Activated gamma-delta T cell treated with anti-CD3 and anti-CD28 coated beads, Interleukin-2, amount 50 U/mL, for 16 hours (primary cell): Measurements from ENCODE around the gene SUN5.
"Not testable (repeated sequence)": the region's sequence is repeated elsewhere in the genome, so short reads cannot be mapped to it uniquely, and the experiment has no call there.

Experiments used
- DNase-seq: peaks from one replicate; pipeline ENCODE4 v3.0.0-alpha.2; 2020; ENCODE audit warnings: low read depth

SUN5 gene

DNA sequence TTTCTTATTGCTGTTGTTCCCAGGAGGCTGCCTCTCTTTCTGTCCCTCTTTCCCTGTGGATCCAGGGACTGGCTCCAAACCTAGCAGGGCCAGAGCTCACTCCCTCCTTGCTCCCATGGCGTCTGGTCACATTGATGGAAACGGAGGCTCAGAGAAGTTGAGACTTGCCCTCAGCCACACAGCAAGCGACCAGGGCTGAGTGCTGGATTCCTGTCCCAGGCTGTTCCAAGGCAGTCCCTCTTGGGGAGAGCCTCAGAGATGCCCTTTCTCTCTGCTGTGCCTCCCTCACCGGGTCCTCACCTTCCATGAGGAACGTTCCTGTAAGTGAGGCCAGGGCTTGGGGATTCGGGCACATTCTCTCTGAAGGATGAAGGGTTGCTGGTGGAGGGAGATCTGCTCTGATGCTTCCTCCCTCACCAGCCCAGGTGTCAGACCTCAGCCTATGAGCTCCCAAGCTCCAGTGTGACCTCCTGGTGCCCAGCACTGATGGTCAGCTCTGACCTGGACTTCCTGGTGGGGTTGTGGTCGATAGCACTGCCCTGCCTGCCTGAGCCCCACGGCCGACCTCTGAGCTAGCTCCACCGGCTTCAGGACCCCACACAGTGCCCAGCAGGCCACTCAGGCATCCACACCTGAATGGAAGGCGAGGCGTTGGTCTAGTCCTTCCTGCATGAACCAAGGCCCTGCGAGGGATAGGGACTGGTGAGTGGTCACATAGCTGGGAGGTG, 26.8 kb downstream of the SUN5 start:
- no peak for DNase-seq

DNA sequence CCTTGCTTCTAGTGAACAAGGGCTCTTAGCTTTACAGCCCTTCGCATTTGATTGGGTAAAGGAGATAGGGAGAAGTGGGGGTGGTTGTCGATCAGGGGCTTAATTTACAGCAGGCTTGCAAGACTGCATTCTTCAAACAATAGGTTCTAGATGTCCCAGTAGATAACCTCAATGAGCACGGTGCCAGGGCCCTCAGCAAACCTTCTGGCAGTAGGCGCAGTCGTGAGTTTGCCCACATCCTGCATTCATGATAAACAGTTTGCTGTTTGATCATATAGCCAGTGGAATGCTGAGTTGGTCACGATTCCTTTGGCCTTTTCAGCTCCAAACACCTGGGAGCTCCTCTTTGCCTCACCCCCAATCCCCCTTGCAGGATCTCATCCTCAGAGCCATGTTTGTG, 27.5 kb downstream of the SUN5 start:
- no peak for DNase-seq

DNA sequence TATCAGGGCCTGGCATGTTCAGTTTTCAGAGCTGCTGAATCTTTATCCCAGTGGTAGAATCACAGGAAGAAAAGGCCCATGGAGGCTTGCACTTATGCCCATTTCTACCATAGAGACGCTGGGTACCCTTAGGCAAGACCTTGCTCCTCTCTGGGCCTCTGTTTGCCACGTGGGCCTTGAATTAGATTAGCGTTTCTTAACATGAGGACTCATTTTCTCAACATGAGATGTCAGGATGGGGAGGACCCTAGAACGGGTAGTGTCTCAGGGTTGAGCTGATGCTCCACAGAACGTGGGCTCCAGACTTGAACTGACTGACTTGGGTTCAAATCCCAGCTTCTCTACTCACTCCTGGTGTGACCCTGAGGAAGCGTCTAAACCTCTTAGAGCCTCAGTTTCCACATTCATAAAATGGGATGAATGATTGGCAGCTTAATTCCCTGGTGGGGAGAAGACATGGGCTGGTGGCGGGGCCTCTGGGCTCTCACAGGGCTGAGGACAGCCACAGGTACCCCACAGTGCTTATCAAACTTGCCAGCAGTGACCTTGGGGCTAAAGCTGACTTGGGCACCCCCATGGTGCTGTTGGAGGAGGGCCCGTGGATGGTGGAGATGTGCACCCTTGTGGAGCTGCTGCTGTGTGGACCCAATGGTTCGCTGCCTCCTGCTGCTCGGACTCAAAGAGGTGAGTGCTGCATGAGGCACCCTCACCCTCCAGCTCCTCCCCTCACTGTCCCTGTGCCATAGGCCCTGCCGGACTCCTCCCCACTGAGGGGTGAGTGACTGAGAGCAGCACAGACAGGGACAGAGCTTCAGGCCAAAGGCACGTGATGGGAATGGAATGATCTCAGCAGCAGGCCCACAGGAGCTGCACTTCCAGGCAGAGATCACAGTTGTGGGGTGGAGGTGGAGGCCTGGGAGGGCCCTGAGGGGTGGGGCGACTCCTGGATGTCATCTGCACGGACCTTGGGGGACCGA, 28.2 kb downstream of the SUN5 start:
- no peak for DNase-seq

DNA sequence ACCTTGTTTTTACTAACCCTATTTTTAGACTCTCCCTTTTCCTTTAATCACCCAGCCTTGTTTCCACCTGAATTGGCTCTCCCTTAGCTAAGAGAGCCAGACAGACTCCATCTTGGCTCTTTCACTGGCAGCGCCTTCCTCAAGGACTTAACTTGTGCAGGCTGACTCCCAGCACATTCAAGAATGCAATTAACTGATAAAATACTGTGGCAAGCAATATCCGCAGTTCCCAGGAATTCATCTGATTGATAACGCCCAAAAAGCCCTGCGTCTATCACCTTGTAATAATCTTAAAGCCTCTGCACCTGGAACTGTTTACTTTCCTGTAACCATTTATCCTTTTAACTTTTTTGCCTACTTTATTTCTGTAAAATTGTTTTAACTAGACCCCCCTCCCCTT, 29.1 kb downstream of the SUN5 start:
- DNase-seq = not testable (repeated sequence)

DNA sequence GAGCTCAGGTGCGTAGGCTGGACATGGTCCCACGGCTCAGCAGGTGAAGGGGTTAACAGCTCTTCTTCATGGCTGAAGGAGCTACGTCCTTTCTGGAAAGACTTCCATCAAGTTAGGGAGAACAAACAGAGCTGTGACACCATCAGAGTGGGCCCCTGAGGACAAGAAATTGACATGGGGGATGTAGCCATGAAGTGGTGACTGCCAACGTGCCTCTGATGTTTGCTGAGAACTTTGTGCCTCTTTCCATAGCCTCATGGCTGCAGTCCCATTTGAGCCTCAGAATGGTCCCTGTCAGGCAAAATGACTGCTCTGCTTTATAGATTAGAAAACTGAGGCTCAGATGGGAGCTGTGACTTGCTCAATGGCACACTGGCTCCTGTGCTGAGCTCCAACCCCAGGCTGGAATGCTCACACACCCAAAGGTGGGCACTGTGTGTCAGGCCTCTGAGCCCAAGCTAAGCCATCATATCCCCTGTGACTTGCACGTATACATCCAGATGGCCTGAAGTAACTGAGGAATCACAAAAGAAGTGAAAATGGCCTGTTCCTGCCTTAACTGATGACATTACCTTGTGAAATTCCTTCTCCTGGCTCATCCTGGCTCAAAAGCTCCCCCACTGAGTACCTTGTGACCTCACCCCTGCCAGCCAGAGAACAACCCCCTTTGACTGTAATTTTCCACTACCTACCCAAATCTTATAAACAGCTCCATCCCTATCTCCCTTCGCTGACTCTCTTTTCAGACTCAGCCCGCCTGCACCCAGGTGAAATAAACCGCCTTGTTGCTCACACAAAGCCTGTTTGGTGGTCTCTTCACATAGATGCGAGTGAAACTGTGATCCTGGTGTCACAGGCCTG, 29.8 kb downstream of the SUN5 start:
- not testable (repeated sequence) for DNase-seq

DNA sequence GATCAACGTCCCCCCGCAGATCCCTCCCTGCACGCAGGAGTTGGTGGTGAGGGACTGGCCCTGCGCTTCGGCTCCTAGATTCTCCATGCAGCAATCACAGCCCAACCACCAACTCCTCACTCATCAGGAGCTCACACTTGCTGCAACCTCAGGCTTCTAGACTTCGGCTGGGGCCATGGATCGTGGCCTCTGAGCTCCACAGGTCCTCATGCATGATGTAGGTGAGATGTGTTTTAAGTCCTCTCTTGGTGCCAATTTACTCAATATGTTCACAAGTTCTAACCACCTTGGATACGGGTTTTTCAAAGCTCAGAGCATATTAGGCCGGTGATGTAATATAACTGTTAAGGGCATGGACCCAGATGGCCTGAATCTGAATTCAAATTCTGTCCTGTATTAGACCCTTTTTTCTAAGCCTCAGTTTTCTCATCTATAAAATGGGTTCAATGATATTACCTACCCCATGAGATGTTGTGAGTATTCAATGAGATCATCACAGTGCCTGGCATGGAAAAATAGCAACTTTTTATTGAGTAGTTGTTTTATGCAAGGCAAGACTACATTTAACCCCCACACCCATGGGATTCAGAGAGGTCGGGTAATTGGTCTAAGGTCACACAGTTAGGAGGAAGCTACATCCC, 31.0 kb downstream of the SUN5 start:
- no peak for DNase-seq

DNA sequence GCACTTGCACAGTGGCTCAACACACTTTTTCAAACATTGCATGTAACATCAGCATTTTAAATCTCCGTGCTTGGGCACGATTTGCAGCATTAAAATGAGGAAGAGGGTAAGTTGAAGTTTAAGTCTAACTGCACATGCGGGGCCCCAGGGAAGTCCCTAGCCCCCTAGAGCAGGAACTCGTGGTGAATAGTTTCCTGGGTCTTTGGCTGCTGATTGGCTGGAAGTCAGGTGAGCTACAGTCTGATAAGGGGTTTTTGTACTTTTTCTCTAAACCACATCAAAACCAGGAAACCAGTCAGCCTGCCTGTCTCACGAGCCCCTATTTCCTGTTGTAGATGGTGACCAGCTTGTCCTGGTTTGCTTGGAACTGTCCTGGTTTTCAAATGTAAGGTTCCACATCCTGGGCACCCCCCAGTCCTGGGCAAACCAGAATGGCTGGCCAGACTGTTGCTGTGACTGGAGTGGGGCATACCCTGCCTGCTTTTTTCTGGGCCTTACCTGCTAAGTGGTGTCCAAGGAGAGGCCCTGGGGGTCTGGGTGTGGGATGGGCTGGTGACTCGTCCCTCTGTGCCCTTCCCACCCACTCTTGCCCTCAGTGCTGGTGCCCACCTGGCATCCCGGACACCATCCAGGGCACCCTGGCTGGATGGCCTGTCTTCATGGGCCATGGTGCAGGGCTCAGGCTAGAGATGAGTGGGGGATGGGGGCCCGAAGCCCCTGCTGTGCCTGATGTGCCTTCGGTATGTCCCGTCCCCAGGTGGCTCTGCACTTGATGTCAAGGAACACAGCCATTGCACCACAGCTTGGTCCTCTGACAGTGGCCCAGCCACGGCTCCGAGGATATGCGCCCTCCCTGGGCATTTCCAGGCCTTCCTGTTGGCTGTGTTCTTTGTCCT, 31.8 kb downstream of the SUN5 start:
- peak; percentile 77 for DNase-seq

DNA sequence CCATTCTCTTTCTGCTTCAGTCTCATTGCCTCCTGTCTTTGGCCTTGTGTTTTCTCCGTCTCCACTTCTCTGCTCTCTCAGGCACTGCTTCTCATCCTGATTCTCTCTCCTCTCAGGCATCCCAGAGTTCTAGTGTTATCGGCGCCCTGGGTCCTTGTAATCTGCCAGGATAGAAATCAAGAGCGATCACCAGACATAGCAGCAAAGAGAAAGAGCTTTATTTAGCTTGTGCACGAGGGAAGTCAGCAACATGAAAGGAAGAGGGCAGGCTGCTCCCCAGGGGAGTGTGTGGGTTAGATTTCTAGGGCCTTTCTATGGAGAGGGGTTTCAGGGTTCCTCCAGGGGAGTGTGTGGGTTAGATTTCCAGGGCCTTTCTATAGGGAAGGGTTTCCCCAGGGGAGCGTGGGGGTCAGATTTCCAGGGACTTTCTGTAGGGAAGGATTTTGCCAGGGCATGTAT, 32.5 kb downstream of the SUN5 start:
- no peak for DNase-seq

DNA sequence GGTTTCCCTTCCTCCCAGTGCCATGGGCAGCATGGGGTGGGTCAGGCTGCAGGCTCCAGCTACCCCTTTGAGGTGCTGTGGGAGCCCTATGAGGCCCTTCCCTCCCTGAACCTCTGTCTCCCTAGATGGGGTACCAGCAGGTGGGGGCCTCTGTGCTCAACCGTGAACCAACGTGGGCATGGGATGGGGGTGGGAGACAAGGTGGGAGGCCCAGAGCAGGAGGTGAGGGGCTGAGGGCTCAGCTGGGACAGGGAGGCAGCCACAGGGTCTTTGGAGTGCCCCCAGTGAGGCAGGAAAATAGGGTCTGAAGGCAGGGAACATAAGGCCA, 33.3 kb downstream of the SUN5 start:
- DNase-seq = no peak

DNA sequence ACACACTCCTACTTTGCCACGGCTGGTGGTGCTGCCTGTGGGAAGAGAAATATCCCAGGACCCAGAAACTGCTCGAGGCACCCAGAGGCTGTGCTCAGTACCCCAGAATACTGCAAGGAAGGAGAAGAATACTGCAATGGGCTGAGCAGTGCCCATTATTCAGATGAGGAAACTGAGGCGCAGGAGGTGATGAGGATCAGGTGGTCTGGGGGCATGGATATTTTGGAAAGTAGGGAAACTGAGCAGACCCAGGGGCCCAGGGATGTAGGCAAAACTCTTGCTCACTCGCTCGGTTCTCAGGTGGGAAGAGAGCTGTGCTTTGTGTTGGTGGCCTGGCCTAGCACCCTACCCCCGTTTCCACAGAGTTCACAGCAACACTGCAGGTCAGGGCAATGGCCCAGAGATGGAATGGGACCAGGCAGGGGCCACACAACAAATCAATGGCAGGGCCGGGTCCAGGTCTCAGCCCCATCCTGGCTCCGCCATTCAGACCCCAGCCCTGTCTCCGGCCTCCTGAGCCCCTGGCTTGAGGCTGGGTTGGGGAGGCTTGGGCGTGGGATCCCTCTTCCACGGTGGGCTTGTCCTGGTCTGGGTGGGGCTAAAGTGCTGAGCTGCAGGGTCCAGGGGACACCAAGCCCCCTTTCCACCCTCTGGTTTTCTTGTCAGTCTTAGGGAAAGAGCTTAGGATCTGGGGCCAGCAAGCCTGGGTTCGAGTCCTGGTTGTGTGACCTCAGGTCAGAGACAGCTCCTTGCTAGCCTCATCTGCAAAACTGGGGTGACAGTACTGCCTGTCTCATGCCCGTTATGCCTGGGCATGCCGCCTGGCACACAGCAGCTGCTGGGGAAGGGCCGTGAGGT, 33.9 kb downstream of the SUN5 start:
- DNase-seq = no peak

DNA sequence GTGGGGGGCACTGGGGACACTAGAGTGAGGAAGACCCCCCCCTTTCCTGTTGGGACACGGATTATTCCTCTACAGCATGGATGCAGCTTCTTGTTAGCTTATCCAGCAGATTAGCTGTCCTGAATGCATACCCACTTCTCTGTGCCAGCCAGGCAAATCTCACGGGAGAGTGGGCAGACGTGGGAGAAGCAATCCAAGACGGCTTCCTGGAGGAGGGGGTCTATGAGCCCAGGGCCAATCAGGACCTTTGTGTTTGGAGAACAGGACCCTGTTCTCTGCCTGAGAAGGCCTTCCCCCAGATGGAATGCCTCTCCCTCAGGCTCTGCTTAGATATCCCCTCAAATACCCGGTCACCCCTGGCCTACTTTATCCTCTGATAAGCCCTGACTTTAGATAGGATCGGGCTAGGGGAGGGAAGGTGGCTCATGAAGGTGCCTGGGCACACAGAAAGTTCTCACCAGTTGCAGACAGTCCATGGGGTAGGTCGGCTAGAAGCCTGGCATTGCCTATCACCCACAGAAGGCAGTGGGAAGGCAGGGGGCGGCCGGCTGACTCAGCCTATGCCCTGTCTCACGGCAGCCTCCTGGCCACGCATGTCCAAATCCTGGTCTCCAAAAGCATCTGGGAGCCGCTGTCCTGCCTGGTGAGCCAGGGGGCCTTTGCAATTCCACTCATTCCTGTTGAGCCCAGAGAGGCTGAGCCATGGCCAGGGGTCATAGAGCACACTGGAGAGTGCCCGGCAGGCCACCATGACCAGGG, 34.7 kb downstream of the SUN5 start:
- no peak for DNase-seq

DNA sequence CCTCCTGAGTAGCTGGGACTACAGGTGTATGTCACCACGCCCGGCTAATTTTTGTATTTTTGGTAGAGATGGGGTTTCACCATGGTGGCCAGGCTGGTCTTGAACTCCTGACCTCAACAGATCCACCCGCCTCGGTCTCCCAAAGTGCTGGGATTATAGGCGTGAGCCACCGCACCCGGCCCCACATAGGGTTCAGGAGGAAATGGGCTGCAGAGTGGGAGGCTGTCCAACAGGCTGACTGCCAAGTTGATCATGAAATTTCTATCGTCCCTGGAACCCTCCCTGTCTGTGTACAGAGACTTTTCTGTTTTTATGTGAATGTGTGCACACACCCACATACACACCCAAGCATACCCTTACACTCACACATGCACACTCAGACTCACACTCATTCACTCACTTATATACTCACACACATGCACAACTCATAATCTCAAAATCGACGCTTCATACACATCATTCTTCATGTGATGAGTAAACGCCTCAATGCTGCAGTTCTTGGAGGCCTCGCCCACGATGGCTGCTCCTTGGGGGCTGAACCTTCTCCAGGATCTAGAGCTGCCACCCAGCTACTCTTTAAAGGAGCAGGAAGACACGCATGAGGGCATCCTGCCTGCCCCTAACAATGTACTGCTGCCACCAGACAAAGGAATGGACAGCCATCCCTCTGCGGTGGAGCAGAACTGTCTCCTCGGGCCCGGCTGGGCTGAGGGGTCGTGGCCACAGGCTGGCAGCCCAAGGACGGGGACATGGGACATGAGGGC, 35.6 kb downstream of the SUN5 start:
- DNase-seq = no peak

DNA sequence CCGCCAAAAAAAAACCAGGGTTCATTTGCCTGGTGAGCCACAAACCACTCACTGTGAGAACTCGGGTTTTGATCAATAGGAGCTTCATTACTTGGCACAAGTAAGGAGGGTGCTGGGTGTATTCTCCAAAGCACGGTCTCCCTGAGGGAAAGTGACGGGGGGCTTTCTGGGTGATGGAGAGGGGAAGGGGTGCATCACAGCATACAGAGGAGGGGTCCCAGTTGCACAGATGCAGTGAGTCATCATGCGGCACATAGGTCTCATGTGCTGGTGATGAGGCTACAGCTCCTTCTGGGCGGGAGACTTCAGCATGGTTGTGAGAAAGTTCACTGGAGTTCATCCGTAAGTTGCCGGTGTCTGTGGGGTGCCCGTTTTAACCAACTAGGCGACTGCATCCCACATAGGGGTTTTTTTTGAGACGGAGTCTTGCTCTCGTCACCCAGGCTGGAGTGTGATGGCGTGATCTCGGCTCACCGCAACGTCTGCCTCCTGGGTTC, 36.2 kb downstream of the SUN5 start:
- DNase-seq = peak; percentile 39

DNA sequence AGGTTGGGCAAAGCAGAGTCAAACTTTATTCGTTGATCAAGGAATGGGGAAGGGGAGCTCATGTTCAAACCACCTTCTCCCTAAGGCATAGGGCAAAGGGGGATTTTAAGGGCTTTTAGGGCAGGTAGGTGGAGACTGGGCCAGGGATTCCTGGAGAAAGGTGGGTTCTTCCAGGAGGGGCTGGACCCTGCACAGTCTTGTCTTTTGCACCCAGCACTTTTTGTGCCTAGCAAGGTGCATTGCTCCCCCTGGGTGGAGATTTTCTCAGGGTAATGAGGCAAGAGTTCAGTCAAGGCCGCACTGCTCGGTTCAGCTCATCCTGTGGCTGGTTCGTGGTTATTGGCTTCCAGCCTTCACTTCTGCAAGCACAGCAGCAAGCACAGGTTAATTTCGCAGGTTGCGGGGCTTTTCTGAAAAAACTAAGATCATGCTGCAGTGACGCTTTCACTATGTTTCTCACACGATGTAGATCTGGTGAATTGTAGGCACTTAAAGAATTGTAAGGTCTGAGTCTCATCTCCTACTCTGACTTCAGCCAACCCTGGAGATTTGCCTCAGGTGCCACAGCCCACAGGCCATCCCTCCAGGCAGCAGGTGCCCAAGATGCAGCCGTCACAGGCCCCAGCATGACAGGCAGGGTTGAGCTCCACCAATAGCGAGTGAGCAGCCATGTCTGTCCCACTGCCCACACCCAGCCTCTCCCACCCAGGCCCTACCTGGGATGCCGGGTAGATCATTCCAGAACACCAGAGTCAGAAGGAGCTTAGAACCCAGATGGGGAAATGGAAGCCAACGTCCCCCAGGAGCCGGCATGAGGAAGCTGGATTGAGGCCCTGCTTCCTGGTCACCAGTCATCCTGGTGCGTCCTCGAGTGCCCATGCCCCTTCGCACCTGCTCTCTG, 37.1 kb downstream of the SUN5 start:
- DNase-seq = peak; percentile 30

DNA sequence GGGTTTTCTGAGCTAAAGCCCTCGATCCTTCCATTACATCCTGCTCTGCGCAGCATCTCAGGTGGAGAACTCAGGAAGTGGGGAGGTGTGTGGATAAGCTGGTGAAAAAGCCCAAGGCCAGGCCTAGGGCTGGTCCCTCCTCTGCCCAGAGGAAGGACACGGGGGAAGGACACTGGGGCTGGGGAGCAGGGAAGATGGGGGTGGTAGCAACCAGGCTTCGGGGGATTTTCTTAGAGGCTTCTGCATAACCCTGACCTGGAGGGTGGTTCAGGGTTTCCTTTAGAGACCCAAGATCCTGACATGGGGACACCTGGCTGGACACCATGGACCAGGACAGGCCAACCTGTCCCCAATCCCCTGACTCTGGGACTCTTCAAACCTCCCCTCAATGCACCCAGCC, 37.9 kb downstream of the SUN5 start:
- DNase-seq = no peak

DNA sequence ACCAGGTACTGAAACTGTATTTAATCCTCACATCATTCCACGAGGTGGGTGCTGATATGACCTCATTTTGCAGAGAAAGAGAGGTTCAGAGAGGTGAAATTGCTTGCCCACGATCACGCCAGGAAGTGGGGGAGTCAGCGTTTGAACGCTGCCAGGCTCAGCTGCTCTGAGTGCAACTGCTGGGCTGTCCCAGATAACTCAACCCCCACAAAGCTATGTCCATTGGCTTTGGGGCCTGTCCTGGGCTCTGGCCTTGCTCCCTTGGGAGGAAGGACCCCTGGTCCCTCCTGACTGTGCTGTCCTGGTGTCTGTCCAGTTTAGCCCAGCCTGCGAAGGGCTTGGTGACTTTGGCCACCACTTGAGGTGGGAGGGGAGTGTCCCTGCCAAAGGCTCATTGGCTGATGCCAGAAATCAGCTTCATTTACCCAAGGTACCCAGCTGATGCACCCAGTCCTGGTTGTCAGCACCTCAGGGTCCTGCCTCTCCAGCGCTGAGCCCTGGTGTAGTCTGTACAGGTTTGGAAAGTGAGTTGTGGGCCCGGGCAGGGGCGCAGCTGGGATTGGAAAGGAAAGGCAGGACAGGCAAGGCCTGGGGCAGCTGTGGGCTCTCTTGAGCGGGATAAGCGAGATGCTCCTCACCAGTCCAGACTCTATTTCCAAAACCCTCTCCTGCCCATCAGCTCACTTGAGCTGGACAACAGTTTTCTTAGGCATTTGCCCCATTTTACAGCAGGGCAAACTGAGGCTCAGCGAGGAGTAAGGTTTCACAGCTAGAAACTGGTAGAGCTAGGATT, 38.5 kb downstream of the SUN5 start:
- DNase-seq = no peak
